ENCODE measurements around the gene PEAK1.

PEAK1 gene

GRCh38 chr15:77398927-77399326 is 21.0 kb downstream of the PEAK1 start:
- no peak for DNase-seq (ENCODE audit: low spot score)

GRCh38 chr15:77396692-77397091 is 23.2 kb downstream of the PEAK1 start:
- no peak for DNase-seq (ENCODE audit: low spot score)

- DNase-seq (ENCODE audit: low spot score) = no peak
Observed at GRCh38 chr15:77395013-77395774, 24.7 kb downstream of the PEAK1 start.

- DNase-seq (ENCODE audit: low spot score) = no peak
Observed at GRCh38 chr15:77393471-77393840, 26.4 kb downstream of the PEAK1 start.

GRCh38 chr15:77392762-77393470 is 27.0 kb downstream of the PEAK1 start:
- DNase-seq (ENCODE audit: low spot score) = no peak

GRCh38 chr15:77391372-77391951 is 28.4 kb downstream of the PEAK1 start:
- DNase-seq (ENCODE audit: low spot score) = no peak

- DNase-seq (ENCODE audit: low spot score) = no peak
Observed at GRCh38 chr15:77387365-77388105, 32.4 kb downstream of the PEAK1 start.

- no peak for DNase-seq (ENCODE audit: low spot score)
Observed at GRCh38 chr15:77386626-77387025, 33.3 kb downstream of the PEAK1 start.

- no peak for DNase-seq (ENCODE audit: low spot score)
Observed at GRCh38 chr15:77384589-77385359, 35.1 kb downstream of the PEAK1 start.

GRCh38 chr15:77384086-77384485 is 35.8 kb downstream of the PEAK1 start:
- DNase-seq (ENCODE audit: low spot score) = no peak

GRCh38 chr15:77380033-77380432 is 39.9 kb downstream of the PEAK1 start:
- no peak for DNase-seq (ENCODE audit: low spot score)

GRCh38 chr15:77376770-77377169 is 43.1 kb downstream of the PEAK1 start:
- DNase-seq (ENCODE audit: low spot score) = no peak

GRCh38 chr15:77375133-77375532 is 44.8 kb downstream of the PEAK1 start:
- no peak for DNase-seq (ENCODE audit: low spot score)

GRCh38 chr15:77373441-77373840 is 46.5 kb downstream of the PEAK1 start:
- DNase-seq (ENCODE audit: low spot score) = no peak

GRCh38 chr15:77371850-77372563 is 47.9 kb downstream of the PEAK1 start:
- no peak for DNase-seq (ENCODE audit: low spot score)

- DNase-seq (ENCODE audit: low spot score) = no peak
Observed at GRCh38 chr15:77370580-77370979, 49.3 kb downstream of the PEAK1 start.

- DNase-seq (ENCODE audit: low spot score) = no peak
Observed at GRCh38 chr15:77369168-77369567, 50.7 kb downstream of the PEAK1 start.

GRCh38 chr15:77367631-77368030 is 52.3 kb downstream of the PEAK1 start:
- DNase-seq (ENCODE audit: low spot score) = no peak

- no peak for DNase-seq (ENCODE audit: low spot score)
Observed at GRCh38 chr15:77361456-77361855, 58.4 kb downstream of the PEAK1 start.

- no peak for DNase-seq (ENCODE audit: low spot score)
Observed at GRCh38 chr15:77358545-77359240, 61.2 kb downstream of the PEAK1 start.

- no peak for DNase-seq (ENCODE audit: low spot score)
Observed at GRCh38 chr15:77356305-77356704, 63.6 kb downstream of the PEAK1 start.
